PC-3 (cell line): ENCODE measurements around the gene FYN.

Experiments
- CTCF ChIP-seq: fragments of 300-600 bp; sonication (generic); conservative IDR thresholded peaks from 2 replicates; pipeline ENCODE4 v1.5.1; 2017; ENCODE audit warnings: antibody characterized with exemption, low read depth, mild to moderate bottlenecking, low read length
- EZH2phosphoT487 ChIP-seq: fragments of 300-600 bp; sonication (generic); IDR thresholded peaks from 2 replicates; pipeline ENCODE4 v1.6.1; 2018; ENCODE audit warnings: mild to moderate bottlenecking, antibody characterized with exemption, low read length, borderline replicate concordance

- TF ChIP-seq CTCF: no peak
- TF ChIP-seq EZH2phosphoT487: no peak
Measured at GRCh38 chr6:111710439-111710838, 162.8 kb downstream of the FYN start.
